Hematopoietic multipotent progenitor cell treated with erythropoietin and hydrocortisone succinate and interleukin-3 and kit ligand, for 4 days (in vitro differentiated cells): ENCODE data around the gene PEX6.
A peak's percentile ranks its signal among the peaks of the same experiment; 100 is the strongest.
"Not testable (repeated sequence)": the region's sequence is repeated elsewhere in the genome, so short reads cannot be mapped to it uniquely, and the experiment has no call there.

Experiments
- DNase-seq: peaks from one replicate; pipeline ENCODE4 v3.0.0-alpha.2; 2015

The PEX6 gene

DNA sequence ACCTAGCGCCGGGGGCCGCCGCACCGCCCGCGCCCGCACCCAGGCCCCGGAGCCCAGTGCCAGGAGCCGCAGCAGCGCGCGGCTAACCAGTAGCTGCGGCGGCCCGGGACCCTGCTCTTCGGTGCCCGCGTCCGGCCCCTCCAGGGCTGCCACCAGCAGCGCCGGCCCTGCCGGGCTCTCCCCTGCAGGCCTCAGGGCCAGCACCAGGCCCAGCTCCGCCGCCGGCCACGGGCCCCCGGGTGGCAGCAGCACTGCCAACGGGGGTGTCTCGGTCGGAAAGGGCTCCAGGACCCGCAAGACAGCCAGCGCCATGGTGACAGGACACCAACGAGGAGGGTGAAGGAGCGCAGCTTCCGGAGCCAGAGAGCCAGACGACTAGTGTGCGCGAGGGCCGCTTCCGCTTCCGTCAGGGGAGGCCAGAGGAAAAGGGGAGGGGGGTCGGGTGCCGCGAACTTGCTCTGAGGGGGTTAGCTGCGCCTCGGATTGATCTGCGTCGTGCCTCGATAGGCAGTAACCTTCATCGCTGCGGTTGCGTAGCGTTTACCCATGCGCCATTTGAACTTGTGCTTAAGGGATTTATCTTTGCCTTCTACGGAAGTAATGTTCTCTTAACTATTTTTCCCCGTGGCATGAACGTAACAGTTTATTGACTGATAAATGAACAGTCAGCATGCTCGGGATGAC is at the start of gene PEX6:
Gene PEX6, minus strand, starts transcription at position 343 of the 684 bp plus-strand sequence. Its CDS starts 31 bp downstream, at position 312.
- DNase-seq: peak; percentile 98

DNA sequence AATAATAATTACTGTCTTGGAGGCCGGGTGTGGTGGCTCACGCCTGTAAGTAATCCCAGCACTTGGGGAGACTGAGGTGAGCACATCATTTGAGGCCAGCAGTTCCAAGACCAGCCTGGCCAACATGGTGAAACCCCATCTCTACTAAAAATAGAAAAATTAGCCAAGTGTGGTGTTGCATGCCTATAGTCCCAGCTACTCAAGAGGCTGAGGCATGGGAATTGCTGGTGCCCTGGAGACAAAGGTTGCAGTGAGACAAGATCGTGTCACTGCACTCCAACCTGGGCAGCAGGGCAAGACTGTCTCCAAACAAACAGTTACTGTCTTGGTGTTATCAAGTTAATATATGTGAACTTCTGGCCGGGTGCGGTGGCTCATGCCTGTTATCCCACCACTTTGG is 47.4 kb upstream of the PEX6 start:
- no peak for DNase-seq

DNA sequence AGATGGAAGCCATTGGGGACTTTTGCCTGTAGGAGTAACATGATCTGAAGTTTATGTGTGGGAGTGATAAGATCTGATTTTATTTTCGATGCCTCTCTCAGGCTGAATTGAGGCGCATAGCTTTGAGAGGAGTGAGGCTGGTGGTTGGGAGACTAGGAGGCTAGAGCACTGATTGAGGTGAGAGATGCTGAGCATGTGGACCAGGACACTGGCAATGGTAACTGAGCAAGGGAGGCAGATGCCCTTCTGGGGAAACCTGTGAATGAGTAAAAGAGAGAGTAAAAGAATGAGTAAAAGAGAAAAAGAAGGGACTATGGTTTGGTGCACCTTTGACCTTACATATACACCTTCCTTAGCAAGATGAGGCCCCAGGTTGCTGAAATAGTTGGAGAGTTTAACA is 45.5 kb upstream of the PEX6 start:
- no peak for DNase-seq

- DNase-seq: peak; percentile 91
Observed at GRCh38 chr6:43021270-43022047, 42.5 kb upstream of the PEX6 start, which contains the start of gene RRP36. Gene RRP36 (plus strand): TSS chr6:43021623. CDS start chr6:43021655, 32 bp downstream.

DNA sequence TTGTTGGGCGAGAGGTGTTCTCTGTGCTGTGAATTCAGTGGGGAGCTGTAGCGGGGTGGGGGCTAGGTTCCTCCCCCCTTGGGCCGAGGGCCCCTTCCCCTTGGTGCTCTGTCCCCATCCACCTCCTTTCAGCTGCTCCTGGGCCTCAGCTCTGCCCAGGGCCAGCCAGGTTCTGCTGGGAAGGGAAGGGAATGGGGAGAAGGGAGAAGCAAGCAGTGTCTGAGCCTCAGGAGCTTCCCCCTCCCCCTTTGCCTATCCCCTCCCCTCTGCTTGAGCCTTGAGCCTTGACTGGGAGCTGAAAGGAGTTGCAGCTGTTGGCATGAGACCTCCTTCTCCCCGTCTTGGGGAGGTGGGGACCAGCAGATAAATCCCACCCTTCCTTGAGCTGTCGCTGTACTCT is 41.9 kb upstream of the PEX6 start:
- DNase-seq: peak; percentile 22

DNA sequence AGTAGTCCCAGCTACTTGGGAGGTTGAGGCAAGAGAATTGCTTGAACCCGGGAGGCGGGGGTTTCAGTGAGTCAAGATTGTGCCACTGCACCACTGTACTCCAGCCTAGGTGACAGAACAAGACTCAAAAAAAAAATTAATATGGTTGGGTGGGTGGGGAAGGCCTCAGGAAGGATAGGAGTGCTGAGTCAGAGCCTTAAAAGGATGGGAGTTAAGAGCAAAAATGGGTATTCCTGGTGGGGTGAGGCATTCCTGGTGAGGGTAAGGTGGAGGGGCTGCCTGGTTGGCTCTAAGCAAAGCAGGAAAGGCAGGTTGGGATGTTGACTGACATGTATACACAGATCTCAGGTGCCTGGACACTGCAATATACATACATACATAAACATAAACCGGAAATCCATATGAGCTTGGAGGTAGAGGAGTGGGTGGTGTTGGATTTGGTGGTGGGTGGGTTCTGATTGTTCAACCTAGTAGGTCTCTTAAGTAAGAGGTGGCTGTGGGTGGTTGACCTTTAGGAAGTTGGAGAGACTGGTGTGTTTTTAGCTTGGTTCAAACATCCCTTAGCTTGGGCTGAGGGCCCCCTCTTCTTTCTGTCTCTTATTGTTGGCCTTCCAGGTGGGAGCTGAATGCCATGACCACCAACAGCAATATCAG is 41.2 kb upstream of the PEX6 start:
- no peak for DNase-seq

DNA sequence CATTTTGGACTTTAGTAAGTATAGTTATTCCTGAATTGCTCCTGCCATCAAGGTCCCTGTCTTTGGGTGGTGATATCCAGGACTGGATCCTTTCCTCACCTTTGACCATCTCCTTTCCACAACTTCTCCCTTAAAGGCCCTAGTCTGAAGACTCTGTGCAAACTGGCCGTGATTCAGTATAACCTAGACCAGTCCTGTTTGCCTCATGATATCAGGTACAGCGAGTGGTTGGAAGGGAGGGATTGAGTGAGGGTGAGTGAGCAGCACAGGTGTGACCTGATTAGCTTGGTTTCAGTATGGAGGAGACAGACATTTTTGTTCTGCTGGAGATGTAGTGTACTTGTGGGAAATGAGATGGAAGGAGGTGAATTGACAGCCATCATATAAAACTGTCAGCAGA is 40.2 kb upstream of the PEX6 start:
- DNase-seq: no peak

- peak; percentile 19 for DNase-seq
Observed at GRCh38 chr6:43016943-43017334, 38.0 kb upstream of the PEX6 start.

GRCh38 chr6:43016176-43016942 is 37.4 kb upstream of the PEX6 start:
- no peak for DNase-seq

DNA sequence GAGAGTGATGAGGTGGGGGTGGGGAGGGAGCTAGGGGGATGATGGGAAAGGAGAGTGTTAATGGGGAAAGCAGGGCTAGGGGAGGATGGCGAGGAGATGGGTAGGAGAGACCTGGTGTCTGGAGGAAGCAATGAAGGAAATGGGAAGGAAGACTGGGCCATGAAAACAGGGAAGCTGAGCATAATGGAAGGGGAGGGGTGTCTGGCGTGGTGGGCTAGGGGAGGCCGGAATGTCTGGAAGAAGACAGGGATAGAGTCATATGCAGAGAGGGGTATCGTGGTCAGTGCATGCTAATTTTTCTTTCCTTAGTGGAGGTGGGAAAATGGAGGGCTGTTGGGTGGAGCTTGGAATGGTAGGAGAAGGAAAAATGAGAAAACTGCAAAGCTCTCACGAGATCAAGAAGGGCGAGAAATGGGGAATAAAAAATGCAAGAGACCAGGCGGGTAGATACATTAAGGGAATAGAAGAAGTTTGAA is 35.5 kb upstream of the PEX6 start:
- peak; percentile 38 for DNase-seq

DNA sequence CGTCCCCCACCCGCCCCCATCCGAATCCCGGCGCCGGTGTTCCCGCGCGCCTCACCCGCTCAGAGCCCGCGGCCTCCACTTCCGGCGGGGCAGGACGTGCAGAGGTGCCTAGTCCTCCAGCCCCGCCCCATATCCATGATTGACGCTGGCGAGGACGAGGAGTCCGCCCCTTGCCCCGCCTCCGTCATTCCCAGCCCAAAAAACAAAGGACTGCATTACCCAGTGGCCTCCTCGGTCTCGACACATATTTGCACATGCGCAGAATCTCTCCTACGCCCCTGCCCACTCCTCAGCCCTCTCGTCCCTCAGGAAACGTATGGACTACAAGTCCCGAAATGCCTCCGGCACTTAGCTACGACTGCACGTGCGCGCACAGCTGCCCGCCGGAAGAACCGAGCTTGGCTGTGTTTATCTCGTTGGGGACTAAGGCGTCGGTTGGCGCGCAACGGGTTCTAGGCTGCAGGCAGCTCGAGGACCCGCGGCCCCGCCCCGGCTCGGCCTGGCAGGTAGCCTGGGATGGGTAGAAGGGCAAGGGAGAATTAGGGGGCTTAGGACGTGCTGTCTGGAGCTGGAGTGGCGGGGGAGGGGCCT is 35.0 kb upstream of the PEX6 start, which contains the start of the genes KLHDC3 and MEA1:
Gene KLHDC3, plus strand, starts transcription at position 407 of the 591 bp plus-strand sequence. CDS start 2,944 bp downstream, outside the sequence.
Gene MEA1, minus strand, starts transcription at position 104 of the 591 bp plus-strand sequence. CDS start 133 bp downstream, outside the sequence.
- DNase-seq: peak; percentile 100

DNA sequence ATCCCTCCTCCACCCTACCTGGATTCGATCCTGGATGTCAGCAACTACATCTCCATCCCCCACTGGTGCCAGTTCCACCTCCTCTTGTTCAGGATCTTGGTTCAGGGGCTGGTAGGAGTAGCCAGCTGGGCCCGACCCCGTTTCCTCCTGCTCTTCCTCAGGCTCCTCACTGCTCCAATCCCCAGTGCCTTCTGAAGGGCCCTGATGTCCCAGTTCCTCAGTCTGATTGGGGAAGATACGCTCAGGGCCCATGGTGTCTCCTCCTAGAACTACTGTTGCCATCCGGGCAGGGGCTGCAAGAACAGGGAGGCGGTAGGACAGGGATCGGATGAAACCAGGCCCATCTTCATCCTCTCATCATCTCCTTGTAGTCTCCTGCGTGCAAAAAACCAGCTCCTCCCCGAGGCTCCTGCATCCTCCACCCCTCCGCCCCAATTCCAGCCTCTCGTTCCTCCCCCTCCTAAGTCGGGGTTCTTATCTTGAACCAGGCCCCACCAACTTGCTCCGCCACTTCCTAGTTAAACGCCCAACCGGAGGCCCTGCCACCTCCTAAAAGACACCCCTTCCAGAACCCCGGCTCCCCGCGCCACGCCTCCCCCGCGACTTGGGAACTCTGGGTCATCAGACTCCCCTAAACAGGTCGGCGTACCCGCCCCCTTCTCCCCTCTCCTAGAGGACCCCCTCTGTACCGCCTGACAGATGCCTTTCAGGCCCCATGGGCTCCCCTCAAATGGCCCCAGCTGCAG is 34.3 kb upstream of the PEX6 start:
- DNase-seq: peak; percentile 95

DNA sequence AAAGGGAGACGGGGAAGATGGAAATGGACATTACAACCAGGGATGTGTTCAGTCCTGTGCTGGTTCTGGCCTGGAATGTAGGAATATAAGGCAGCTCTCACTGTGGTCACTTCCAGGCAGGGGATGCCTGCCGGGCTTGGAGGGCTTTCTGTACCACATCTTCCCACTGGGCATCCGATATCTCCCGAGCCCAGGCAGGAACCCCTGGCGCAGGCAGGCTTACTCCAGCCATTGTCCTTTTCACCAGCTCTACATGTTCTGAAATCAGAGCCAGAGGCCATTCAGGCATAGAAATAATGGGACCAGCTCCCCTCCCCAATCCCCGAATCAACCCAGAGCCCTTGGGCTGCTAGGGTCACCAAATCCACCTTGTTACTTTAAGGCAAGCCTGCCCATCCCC is 33.4 kb upstream of the PEX6 start:
- DNase-seq: no peak

DNA sequence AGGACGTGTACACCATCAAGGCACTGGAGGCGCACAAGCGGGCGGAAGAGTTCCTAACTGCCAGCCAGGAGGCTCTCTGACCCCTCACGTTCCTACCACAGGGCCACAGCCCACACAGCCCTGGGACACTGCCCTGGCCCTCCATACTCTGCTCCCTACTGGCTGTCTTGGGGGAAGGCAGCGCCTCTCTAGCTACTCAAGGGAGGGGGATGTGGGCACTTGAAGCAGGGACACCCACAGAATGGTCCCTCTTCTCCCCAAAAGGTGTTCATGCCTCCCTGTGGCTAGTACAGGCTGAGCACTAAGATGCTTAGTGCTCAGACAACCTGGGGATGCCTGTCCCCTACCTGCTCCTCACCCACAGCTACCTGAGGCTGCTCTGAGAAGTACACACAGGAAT is 32.2 kb upstream of the PEX6 start:
- DNase-seq: no peak

DNA sequence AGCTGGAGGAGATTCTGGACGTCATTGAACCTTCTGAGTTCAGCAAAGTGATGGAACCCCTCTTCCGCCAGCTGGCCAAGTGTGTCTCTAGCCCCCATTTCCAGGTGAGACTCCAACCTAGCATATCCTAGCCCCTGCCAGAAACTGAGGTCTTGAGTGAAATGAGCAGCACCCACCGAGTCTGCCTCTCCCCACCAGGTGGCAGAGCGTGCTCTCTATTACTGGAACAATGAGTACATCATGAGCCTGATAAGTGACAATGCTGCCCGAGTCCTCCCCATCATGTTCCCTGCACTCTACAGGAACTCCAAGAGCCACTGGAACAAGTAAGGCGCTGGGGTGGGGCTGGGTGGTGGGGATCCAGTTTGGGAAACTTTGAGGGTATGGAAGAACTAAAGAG is 30.1 kb upstream of the PEX6 start:
- DNase-seq: peak; percentile 81

DNA sequence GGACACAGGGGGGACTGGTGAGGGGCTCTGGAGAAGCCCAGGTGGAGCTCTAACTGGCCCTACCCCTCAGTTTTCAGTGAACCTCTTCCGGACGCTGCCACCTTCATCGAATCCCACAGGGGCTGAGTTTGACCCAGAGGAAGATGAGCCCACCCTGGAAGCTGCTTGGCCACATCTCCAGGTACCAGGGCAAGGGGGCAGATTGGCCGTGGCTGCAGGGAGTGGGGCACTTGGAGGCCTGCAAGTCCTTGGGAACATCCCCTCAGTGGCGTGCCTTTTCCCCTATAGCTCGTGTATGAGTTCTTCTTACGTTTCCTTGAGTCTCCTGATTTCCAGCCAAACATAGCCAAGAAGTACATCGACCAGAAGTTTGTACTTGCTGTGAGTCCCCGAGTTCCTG is 28.1 kb upstream of the PEX6 start:
- DNase-seq: no peak

DNA sequence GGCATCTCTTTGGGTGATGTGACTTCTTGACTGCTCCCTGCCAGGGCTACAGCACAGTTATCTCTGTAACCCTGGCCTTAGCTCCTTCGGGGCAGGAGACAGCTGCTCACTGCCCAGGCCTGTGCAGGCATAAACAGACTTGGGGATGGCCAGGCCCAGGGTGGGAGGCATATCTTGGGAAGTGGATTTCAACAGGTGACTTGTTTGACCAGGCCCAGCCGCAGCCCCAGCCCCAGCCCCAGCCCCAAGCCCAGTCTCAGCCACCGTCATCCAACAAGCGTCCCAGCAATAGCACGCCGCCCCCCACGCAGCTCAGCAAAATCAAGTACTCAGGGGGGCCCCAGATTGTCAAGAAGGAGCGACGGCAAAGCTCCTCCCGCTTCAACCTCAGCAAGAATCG is 27.3 kb upstream of the PEX6 start:
- no peak for DNase-seq

GRCh38 chr6:43005844-43006243 is 26.9 kb upstream of the PEX6 start:
- no peak for DNase-seq

DNA sequence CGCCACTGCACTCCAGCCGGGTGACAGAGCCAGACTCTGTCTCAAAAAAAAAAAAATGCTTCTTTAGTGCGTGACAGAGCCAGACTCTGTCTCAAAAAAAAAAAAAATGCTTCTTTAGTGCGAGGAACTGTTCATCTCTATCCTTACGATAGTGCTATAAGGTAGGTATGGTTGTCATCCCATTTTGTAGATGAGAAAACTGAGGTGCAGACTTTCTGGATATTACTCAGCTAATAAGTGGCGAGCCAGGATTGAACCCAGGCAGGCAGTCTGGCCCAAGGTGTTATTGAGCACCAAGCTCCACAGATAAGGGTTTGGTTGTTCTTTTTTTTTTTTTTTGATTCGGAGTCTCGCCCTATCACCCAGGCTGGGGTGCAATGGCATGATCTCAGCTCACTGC is 22.9 kb upstream of the PEX6 start:
- no peak for DNase-seq

GRCh38 chr6:42998205-42998604 is 19.2 kb upstream of the PEX6 start:
- not testable (repeated sequence) for DNase-seq

DNA sequence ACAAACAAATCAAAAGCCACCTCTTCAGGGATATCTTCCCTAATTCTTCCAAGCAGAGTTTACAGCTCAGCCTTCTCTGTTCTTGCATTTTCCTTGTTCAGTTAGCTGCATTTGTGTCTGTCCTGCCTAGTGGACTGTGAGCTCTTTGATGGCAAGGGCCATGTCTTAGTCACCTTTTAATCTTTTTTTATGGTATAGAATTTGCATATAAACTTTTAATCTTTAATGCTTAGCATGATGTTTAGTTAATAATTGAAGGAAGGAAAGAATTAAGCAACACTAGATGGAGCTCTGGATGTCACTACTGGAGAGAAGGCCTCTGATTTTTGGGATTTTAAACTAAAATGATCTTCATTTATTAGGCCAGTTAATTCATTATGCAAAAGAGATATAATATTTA is 17.5 kb upstream of the PEX6 start:
- DNase-seq: no peak
